HEK293T (cell line): ENCODE data around the gene BCL11A.

ENCODE experiments used
- CTCF ChIA-PET: fragments of 350-600 bp; formaldehyde crosslinking; extraction: SDS; loops from one replicate; lab custom pipeline; 2021; ENCODE audit warnings: antibody characterized with exemption, inconsistent platforms; lab: Yijun Ruan, JAX
- POLR2A ChIA-PET: fragments of 350-600 bp; formaldehyde crosslinking; extraction: SDS; loops from one replicate; lab custom pipeline; 2020; ENCODE audit warnings: antibody characterized with exemption, inconsistent platforms; lab: Yijun Ruan, JAX
- DNase-seq: peaks from one replicate; pipeline ENCODE4 v3.0.0; 2012; ENCODE audit warnings: mixed read lengths; ENCODE audit errors: extremely low spot score
- ARNT ChIP-seq: fragments of 450-650 bp; IDR thresholded peaks from 2 replicates; pipeline ENCODE4 v1.6.1; 2017; ENCODE audit warnings: mild to moderate bottlenecking
- BHLHE40 ChIP-seq: fragments of 450-650 bp; IDR thresholded peaks from 2 replicates; pipeline ENCODE4 v1.6.1; 2016; ENCODE audit warnings: mild to moderate bottlenecking, moderate library complexity, borderline replicate concordance
- CTBP1 ChIP-seq: fragments of 450-650 bp; IDR thresholded peaks from 2 replicates; pipeline ENCODE4 v1.6.1; 2016; ENCODE audit warnings: borderline replicate concordance
- ELF4 ChIP-seq: fragments of 450-650 bp; IDR thresholded peaks from 2 replicates; pipeline ENCODE4 v1.6.1; 2017; ENCODE audit warnings: antibody characterized with exemption
- FOXA1 ChIP-seq: fragments of 450-650 bp; IDR thresholded peaks from 2 replicates; pipeline ENCODE4 v1.6.1; 2016; ENCODE audit warnings: mild to moderate bottlenecking
- FOXK2 ChIP-seq: fragments of 450-650 bp; IDR thresholded peaks from 2 replicates; pipeline ENCODE4 v1.6.1; 2016; ENCODE audit warnings: mild to moderate bottlenecking
- FOXM1 ChIP-seq: fragments of 450-650 bp; IDR thresholded peaks from 2 replicates; pipeline ENCODE4 v1.6.1; 2017; ENCODE audit warnings: mild to moderate bottlenecking, borderline replicate concordance
- HDGF ChIP-seq: fragments of 450-650 bp; IDR thresholded peaks from 2 replicates; pipeline ENCODE4 v1.6.1; 2017; ENCODE audit warnings: antibody characterized with exemption, borderline replicate concordance
- L3MBTL2 ChIP-seq: fragments of 450-650 bp; conservative IDR thresholded peaks from 2 replicates; pipeline ENCODE4 v1.6.1; 2016; ENCODE audit warnings: mild to moderate bottlenecking
- LEF1 ChIP-seq: fragments of 450-650 bp; IDR thresholded peaks from 2 replicates; pipeline ENCODE4 v1.6.1; 2017; ENCODE audit warnings: mild to moderate bottlenecking, borderline replicate concordance
- NFRKB ChIP-seq: fragments of 450-650 bp; IDR thresholded peaks from 2 replicates; pipeline ENCODE4 v1.6.1; 2016; ENCODE audit warnings: mild to moderate bottlenecking, moderate library complexity
- SP1 ChIP-seq: fragments of 450-650 bp; IDR thresholded peaks from 2 replicates; pipeline ENCODE4 v1.6.1; 2017
- SUZ12 ChIP-seq: fragments of 450-650 bp; IDR thresholded peaks from 2 replicates; pipeline ENCODE4 v1.6.1; 2016; ENCODE audit warnings: mild to moderate bottlenecking
- TARDBP ChIP-seq: fragments of 450-650 bp; IDR thresholded peaks from 2 replicates; pipeline ENCODE4 v1.6.1; 2016
- ZNF384 ChIP-seq: fragments of 450-650 bp; IDR thresholded peaks from 2 replicates; pipeline ENCODE4 v1.6.1; 2016
- TF ChIP-seq, protein P1 (sequence below): fragments of 450-650 bp; IDR thresholded peaks from 2 replicates; pipeline ENCODE4 v1.6.1; 2016

BCL11A gene

DNA sequence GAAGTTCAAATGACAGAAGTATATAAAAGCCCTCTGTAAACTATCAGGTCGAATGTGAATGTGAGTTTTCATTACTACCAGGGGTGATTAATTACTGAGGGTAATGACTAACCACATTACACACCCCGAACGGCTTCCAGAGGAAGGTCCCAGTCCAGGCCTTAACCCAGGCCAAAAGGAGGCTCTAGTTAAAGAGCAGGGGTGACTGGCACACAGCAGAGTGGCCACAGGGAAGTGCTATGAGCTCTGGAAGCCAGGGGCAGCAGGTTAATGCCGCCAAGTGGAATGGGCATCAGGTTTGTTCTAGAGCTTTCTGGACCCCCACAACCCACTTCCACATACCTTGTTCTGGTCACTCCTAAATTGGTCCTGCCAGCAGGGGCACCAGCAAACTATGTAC, 87.7 kb downstream of the BCL11A start:
- TF ChIP-seq SUZ12, result no peak
- no peak for TF ChIP-seq NFRKB
- TF ChIP-seq FOXA1, result no peak
- TF ChIP-seq L3MBTL2, result no peak
- no peak for TF ChIP-seq FOXM1
- TF ChIP-seq TARDBP, result no peak
- TF ChIP-seq FOXK2, result no peak
- TF ChIP-seq SP1, result no peak
- TF ChIP-seq LEF1, result no peak
- ChIA-PET CTCF (interaction anchor here (0.6 to 0.7 kb wide), 2 partner anchors 17 to 67 kb away, joined by 3 read pairs; no protein-coding TSS in a partner anchor), POLR2A (interaction anchor here (0.5 to 0.9 kb wide), 2 partner anchors 21 to 26 kb away, joined by 3 to 4 read pairs; no protein-coding TSS in a partner anchor)
- no peak for DNase-seq

DNA sequence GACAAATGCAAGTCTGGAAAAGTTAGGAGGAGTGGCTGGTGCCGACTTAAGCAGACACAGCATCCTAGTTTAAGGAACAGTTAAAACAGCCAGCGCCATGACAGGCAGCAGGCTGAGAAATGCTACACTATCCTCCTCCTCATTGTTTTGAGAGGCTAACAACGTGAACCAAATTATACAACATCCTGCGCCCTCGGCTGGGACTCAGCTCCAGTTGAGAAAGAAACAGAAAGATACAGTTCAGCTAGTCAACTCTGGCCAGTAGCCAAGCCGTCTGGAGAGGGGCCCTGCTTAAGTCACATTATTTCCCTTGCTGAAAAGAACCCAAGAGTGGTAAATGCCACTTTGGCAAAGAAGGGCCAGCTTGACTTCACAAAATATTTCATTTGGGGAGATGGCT, 90.2 kb downstream of the BCL11A start:
- no peak for DNase-seq
- CTCF ChIA-PET, result no interaction called here
- TF ChIP-seq HDGF (no peak), FOXA1 (no peak), SUZ12 (no peak), ARNT (no peak), TARDBP (no peak), BHLHE40 (no peak), FOXM1 (no peak), LEF1 (no peak), ELF4 (no peak), ZNF384 (no peak), NFRKB (no peak), FOXK2 (no peak), CTBP1 (no peak), SP1 (no peak), L3MBTL2 (no peak)
- TF ChIP-seq, protein P1, sequence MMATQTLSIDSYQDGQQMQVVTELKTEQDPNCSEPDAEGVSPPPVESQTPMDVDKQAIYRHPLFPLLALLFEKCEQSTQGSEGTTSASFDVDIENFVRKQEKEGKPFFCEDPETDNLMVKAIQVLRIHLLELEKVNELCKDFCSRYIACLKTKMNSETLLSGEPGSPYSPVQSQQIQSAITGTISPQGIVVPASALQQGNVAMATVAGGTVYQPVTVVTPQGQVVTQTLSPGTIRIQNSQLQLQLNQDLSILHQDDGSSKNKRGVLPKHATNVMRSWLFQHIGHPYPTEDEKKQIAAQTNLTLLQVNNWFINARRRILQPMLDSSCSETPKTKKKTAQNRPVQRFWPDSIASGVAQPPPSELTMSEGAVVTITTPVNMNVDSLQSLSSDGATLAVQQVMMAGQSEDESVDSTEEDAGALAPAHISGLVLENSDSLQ, result no peak
- POLR2A ChIA-PET, result no interaction called here

DNA sequence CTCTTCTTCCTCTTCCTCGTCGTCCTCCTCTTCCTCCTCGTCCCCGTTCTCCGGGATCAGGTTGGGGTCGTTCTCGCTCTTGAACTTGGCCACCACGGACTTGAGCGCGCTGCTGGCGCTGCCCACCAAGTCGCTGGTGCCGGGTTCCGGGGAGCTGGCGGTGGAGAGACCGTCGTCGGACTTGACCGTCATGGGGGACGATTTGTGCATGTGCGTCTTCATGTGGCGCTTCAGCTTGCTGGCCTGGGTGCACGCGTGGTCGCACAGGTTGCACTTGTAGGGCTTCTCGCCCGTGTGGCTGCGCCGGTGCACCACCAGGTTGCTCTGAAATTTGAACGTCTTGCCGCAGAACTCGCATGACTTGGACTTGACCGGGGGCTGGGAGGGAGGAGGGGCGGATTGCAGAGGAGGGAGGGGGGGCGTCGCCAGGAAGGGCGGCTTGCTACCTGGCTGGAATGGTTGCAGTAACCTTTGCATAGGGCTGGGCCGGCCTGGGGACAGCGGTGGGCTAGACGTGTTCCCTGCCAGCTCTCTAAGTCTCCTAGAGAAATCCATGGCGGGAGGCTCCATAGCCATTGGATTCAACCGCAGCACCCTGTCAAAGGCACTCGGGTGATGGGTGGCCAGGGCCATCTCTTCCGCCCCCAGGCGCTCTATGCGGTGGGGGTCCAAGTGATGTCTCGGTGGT, 91.9 kb downstream of the BCL11A start:
- ChIA-PET CTCF (no interaction called here), POLR2A (no interaction called here)
- TF ChIP-seq L3MBTL2 (no peak), ELF4 (no peak), FOXA1 (no peak), LEF1 (no peak), FOXK2 (no peak), NFRKB (no peak), BHLHE40 (no peak), TARDBP (no peak), ZNF384 (no peak), CTBP1 (no peak), FOXM1 (no peak), SP1 (no peak)
- DNase-seq, result no peak

DNA sequence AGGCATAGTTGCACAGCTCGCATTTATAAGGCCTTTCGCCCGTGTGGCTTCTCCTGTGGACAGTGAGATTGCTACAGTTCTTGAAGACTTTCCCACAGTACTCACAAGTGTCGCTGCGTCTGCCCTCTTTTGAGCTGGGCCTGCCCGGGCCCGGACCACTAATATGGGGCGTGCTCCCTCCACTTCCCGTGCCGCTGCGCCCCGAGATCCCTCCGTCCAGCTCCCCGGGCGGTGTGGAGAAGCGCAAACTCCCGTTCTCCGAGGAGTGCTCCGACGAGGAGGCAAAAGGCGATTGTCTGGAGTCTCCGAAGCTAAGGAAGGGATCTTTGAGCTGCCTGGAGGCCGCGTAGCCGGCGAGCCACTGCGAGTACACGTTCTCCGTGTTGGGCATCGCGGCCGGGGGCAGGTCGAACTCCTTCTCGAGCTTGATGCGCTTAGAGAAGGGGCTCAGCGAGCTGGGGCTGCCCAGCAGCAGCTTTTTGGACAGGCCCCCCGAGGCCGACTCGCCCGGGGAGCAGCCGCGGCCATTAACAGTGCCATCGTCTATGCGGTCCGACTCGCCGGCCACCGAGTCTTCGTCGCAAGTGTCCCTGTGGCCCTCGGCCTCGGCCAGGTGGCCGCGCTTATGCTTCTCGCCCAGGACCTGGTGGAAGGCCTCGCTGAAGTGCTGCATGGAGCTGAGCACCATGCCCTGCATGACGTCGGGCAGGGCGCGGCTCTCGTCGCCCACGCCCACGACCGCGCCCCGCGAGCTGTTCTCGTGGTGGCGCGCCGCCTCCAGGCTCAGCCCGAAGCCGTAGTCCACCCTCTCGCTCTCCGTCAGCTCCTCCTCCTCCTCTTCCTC, 92.7 kb downstream of the BCL11A start:
- CTCF ChIA-PET, result no interaction called here
- POLR2A ChIA-PET, result no interaction called here
- DNase-seq, result no peak
- TF ChIP-seq FOXM1 (no peak), ARNT (no peak), SP1 (no peak), ZNF384 (no peak), FOXK2 (no peak), CTBP1 (no peak), ELF4 (no peak), LEF1 (no peak), HDGF (no peak), L3MBTL2 (no peak), BHLHE40 (no peak), FOXA1 (no peak), NFRKB (no peak), SUZ12 (no peak)
- TF ChIP-seq, protein P1, result no peak

DNA sequence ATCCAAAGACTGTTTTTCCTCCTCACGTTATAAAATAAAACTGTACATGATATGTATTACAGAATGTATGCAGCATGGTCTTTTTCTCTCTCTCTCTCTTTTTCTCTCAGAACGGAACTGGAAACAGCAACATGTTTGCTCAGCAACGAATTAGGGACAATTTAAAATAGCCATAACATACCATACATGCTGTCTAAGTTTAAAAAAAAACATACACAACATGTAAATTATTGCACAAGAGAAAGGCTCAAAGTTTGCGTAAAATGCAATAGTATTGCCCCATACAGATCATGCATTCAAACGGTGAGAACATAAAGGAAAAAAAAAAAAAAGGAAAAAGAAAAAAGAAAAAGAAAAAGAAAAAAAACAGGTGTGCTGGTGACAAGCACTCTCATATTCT, 93.6 kb downstream of the BCL11A start:
- CTCF ChIA-PET, result no interaction called here
- no peak for TF ChIP-seq FOXA1
- TF ChIP-seq ELF4, result no peak
- no peak for TF ChIP-seq NFRKB
- TF ChIP-seq, protein P1, result no peak
- TF ChIP-seq BHLHE40, result no peak
- no peak for TF ChIP-seq FOXK2
- TF ChIP-seq HDGF, result no peak
- TF ChIP-seq L3MBTL2, result no peak
- TF ChIP-seq ZNF384, result no peak
- no peak for TF ChIP-seq SUZ12
- no peak for TF ChIP-seq ARNT
- no peak for TF ChIP-seq SP1
- no peak for TF ChIP-seq FOXM1
- TF ChIP-seq LEF1, result no peak
- TF ChIP-seq TARDBP, result no peak
- TF ChIP-seq CTBP1, result no peak
- no peak for DNase-seq
- POLR2A ChIA-PET, result no interaction called here
